Measurements from ENCODE around the gene POPDC3. TPM values are rescaled to one million over a fixed set of nuclear protein-coding genes. Genes with fewer than 3 reads are reported as not detected.

POPDC3 gene
- total RNA-seq, 1 experiment from 2014 or later, result 5.7 TPM

GRCh38 chr6:105215506-105215905, 35.7 kb upstream of the POPDC3 start:
- no peak overlapping the region for H3K14ac ChIP-seq (ENCODE audit: insufficient read depth, low read length)
- H3K4me3 Mint-ChIP-seq, result no peak overlapping the region
- H2AFZ ChIP-seq (ENCODE audit: low read length), result no peak overlapping the region
- H3T11ph ChIP-seq (ENCODE audit: low read length), result no peak overlapping the region
- H3K9me3 Mint-ChIP-seq, result no peaks in the 10 kb centered on the region
- peaks cover 1% of the 10 kb centered on the region; the same call in 1 of the 2 replicates for H3K27me3 Mint-ChIP-seq (ENCODE audit: low read depth)
- H4K91ac ChIP-seq (ENCODE audit: insufficient read length, low read depth, low read length), result no peak overlapping the region
- no peaks in the 10 kb centered on the region for H3K27me3 ChIP-seq (ENCODE audit: insufficient read depth, low read length)
- no peak overlapping the region for H3K18ac ChIP-seq (ENCODE audit: insufficient read length, low read depth, low read length)
- H2BK12ac ChIP-seq (ENCODE audit: insufficient read length, low read depth, low read length), result no peak overlapping the region
- no peak overlapping the region for H4K8ac ChIP-seq (replicated peaks; ENCODE audit: insufficient read length, low read depth, low read length)
- DNase-seq, result no peak
- H3K79me1 ChIP-seq (ENCODE audit: insufficient read depth, low read depth, low read length, poor library complexity, severe bottlenecking), result no peaks in the 10 kb centered on the region
- no peak for TF ChIP-seq CTCF (conservative IDR thresholded peaks at IDR 0.05)
- H4K20me1 ChIP-seq (ENCODE audit: control insufficient read depth, insufficient read depth, insufficient read length), result no peaks in the 10 kb centered on the region
- H3K56ac ChIP-seq (ENCODE audit: insufficient read length, low read depth, low read length), result no peak overlapping the region
- H3K23ac ChIP-seq (ENCODE audit: insufficient read length, low read depth, low read length), result no peak overlapping the region
- H3K4me2 ChIP-seq (ENCODE audit: insufficient read depth, insufficient read length, low read length), result no peak overlapping the region
- H2BK15ac ChIP-seq (ENCODE audit: low read depth, low read length), result no peak overlapping the region
- H2AK5ac ChIP-seq (ENCODE audit: insufficient read length, low read length), result no peak overlapping the region
- H3K4me1 Mint-ChIP-seq, result no peaks in the 10 kb centered on the region
- H2BK20ac ChIP-seq (ENCODE audit: low read depth, low read length, poor library complexity, severe bottlenecking), result no peak overlapping the region
- H2BK120ac ChIP-seq (ENCODE audit: low read depth, low read length, poor library complexity, severe bottlenecking), result no peak overlapping the region
- H4K5ac ChIP-seq (ENCODE audit: insufficient read length, low read depth, low read length), result no peak overlapping the region
- no CpG with 5 or more reads among the region's 3 CpGs for WGBS (ENCODE audit: extremely low coverage, insufficient read length, low lambda C conversion rate)
- H3K4me1 ChIP-seq (ENCODE audit: insufficient read depth, low read length), result no peaks in the 10 kb centered on the region
- no peaks in the 10 kb centered on the region for H3K9me3 ChIP-seq (ENCODE audit: control insufficient read depth, low read depth, low read length)
- no peaks in the 10 kb centered on the region for H3K23me2 ChIP-seq (ENCODE audit: insufficient read length, low read depth, low read length, poor library complexity, severe bottlenecking)
- no peak overlapping the region for H3K27ac Mint-ChIP-seq
- H2BK5ac ChIP-seq (ENCODE audit: insufficient read length, low read length), result no peak overlapping the region
- no peak overlapping the region for H3K27ac ChIP-seq (ENCODE audit: insufficient read length, low read depth, low read length)
- H3K36me3 Mint-ChIP-seq (ENCODE audit: insufficient read depth in 1 of 3, low read depth in 3 of 3), result no peaks in the 10 kb centered on the region
- no peak overlapping the region for H3K4ac ChIP-seq (ENCODE audit: low read depth, low read length)
- H3K79me2 ChIP-seq (ENCODE audit: insufficient read depth, low read length), result no peaks in the 10 kb centered on the region
- no peak overlapping the region for H3K9ac ChIP-seq (ENCODE audit: extremely low read depth, insufficient read length, low read length)
